ENCODE results near the gene CAPN12.

The CAPN12 gene

GRCh38 chr19:38700902-38701454 is 43.3 kb downstream of the CAPN12 start:
- H3K4me3 ChIP-seq (ENCODE audit: low read length): no peak overlapping the region
- TF ChIP-seq, protein P1, sequence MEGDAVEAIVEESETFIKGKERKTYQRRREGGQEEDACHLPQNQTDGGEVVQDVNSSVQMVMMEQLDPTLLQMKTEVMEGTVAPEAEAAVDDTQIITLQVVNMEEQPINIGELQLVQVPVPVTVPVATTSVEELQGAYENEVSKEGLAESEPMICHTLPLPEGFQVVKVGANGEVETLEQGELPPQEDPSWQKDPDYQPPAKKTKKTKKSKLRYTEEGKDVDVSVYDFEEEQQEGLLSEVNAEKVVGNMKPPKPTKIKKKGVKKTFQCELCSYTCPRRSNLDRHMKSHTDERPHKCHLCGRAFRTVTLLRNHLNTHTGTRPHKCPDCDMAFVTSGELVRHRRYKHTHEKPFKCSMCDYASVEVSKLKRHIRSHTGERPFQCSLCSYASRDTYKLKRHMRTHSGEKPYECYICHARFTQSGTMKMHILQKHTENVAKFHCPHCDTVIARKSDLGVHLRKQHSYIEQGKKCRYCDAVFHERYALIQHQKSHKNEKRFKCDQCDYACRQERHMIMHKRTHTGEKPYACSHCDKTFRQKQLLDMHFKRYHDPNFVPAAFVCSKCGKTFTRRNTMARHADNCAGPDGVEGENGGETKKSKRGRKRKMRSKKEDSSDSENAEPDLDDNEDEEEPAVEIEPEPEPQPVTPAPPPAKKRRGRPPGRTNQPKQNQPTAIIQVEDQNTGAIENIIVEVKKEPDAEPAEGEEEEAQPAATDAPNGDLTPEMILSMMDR (IDR thresholded peaks at IDR 0.05; ENCODE audit: insufficient read depth, low read depth, low read length, missing control alignments): no peak
- DNase-seq (ENCODE audit: low read depth): no peak

DNA sequence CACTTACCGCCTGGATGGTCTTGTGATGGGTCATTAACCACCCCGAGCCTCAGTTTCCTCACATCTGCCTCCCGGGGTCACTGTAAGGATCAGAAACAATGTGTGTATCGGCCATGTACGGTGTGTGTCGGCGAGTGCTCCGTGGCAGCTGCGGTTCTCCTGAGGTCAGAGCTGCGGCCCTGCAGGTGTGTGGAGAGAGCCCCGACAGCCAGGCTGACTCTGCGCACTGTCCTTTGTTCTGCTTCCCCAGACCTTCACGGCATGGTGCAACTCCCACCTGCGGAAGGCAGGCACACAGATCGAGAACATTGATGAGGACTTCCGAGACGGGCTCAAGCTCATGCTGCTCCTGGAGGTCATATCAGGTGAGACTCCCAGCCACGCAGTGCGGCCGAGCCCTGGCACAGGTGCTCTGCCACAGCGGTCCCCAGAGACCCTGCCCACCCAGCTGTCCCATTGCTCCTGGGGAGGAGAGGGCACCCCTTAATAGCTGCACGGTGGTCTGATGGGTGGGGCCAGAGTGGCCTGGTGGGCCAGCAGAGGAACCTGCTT is 43.8 kb downstream of the CAPN12 start:
- DNase-seq (ENCODE audit: low read depth): no peak
- H3K4me3 ChIP-seq (ENCODE audit: low read length): no peak overlapping the region
- TF ChIP-seq, protein P1 (IDR thresholded peaks at IDR 0.05; ENCODE audit: insufficient read depth, low read depth, low read length, missing control alignments): no peak

DNA sequence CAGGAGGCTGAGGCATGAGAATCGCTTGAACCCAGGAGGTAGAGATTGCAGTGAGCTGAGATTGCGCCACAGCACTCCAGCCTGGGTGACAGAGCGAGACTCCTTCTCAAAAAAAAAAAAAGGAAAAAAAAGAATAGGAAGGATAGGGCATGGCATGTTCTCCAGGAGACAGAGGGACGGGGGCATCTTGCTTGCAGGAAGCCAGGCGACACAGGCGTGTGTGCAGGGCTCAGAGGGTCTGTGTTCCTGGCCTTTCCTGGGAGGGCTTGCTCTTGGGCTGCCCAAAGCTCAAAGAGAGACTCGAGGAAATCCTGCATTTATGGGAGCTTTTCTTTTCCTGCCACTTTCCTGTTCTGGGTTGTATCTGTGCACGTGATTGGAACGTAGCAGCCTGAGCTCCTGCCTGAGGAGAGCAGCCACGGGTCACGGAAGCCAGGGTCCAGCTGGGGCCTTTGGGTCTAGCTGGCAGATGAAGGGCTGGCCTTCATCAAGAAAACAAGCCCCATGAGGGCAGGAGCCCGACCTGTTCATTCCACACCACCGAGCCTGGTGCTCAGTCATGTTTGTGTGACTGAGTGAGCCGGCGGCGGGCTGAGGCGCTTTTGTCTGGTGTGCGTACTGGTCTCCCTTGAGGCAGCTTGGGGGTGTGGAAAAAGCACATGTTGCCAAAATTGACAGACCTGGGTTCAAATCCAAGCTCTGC is 44.5 kb downstream of the CAPN12 start:
- no peak for DNase-seq (ENCODE audit: low read depth)
- no peak overlapping the region for H3K4me3 ChIP-seq (ENCODE audit: low read length)
- TF ChIP-seq, protein P1 (IDR thresholded peaks at IDR 0.05; ENCODE audit: insufficient read depth, low read depth, low read length, missing control alignments): no peak

- TF ChIP-seq, protein P1 (IDR thresholded peaks at IDR 0.05; ENCODE audit: insufficient read depth, low read depth, low read length, missing control alignments): peak; percentile 22
- DNase-seq (ENCODE audit: low read depth): peak; percentile 95
- no peak overlapping the region for H3K4me3 ChIP-seq (ENCODE audit: low read length)
These were observed 45.3 kb downstream of the CAPN12 start for GRCh38 chr19:38699027-38699346.

DNA sequence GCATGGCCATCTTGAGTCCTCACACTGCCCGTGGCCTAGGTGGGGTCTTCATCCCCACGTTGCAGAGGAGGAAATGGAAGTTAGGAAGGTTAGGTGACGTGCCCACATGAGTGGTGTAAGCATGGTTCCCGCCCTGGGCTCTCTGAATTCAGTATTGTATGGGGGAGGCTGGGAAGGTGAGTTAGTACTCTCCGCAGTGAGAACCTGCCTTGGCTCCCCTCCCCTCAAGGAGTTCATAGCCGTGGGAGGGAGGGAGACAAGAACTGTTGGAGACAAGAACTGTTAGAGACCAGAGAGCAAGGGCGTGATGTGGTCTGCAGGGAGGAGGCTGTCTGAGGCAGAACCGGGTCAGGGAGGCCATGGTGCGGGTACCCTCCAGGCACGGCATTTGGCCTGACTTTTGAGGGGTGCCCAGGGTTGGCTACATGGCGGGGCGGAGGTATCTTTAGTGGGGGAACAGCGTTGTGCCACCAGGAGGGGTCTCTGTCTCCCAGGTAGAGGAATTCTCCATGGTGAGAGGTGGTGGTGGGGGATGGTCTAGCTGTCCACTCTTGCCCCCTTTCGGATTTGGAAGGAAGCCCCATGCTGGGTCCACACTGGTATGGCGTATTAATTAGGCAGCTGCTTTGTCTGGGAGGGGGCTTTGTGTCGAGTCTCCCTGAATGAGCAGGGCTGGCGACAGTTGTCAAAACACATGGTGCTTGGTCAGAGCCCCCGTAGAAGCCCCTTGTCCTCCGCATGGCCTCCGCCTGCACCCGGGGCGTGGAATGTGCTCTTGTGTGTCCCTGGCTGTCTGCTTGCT is 45.8 kb downstream of the CAPN12 start:
- no peak for DNase-seq (ENCODE audit: low read depth)
- no peak overlapping the region for H3K4me3 ChIP-seq (ENCODE audit: low read length)
- TF ChIP-seq, protein P1 (IDR thresholded peaks at IDR 0.05; ENCODE audit: insufficient read depth, low read depth, low read length, missing control alignments): no peak

DNA sequence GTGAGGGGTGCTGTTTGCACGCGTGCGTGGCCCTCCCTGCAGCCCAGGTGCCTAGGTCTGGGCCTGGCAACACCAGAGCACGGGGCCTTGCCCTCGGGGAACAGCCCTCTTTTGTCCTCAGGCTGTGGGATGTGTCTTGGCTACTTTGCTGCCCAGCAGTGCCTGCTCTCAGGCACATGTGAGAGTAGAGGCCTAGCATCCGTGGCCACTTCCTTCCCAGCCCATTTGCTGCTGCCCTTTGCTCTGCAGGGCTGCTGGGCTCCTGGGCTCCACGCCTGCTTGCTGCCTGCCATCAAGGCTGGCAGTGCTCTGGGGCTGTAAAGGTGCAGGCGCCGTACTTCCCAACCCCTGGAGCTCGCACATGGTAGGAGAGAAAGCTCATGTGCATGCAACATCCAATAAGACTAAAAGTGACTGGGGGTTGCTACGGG is 46.6 kb downstream of the CAPN12 start:
- TF ChIP-seq, protein P1 (IDR thresholded peaks at IDR 0.05; ENCODE audit: insufficient read depth, low read depth, low read length, missing control alignments): no peak
- DNase-seq (ENCODE audit: low read depth): no peak
- no peak overlapping the region for H3K4me3 ChIP-seq (ENCODE audit: low read length)

All from epithelial cell of esophagus (primary cell).